Astrocyte (in vitro differentiated cells and primary cell): ENCODE results near the gene TRIP4. TPM values are rescaled to one million over a fixed set of nuclear protein-coding genes. Genes with fewer than 3 reads are reported as not detected.
A peak's percentile ranks its signal among the peaks of the same experiment; 100 is the strongest.

Experiments
- DNase-seq: peaks from one replicate; pipeline ENCODE4 v3.0.0-alpha.2; 2010; ENCODE audit warnings: low read depth
- FAIRE-seq: peaks from 2 replicates; lab custom pipeline; 2011; peaks lifted over from hg19 to GRCh38; lab: Jason Lieb, UNC
- H2AFZ ChIP-seq: 2 replicates; pipeline ENCODE4 v1.6.0; 2012; ENCODE audit warnings: low read depth, low read length, inconsistent platforms
- H3K27ac ChIP-seq: 2 replicates; pipeline ENCODE4 v1.5.1; 2011; ENCODE audit warnings: low read depth, low read length, inconsistent platforms
- H3K27me3 ChIP-seq: 2 replicates; pipeline ENCODE4 v1.6.0; 2011; ENCODE audit warnings: low read length, inconsistent platforms; ENCODE audit not compliant: insufficient read depth
- H3K36me3 ChIP-seq: 2 replicates; pipeline ENCODE4 v1.5.1; 2011; ENCODE audit warnings: low read length, inconsistent platforms; ENCODE audit not compliant: insufficient read depth
- H3K4me1 ChIP-seq: 2 replicates; pipeline ENCODE4 v1.5.1; 2011; ENCODE audit warnings: low read length, inconsistent platforms; ENCODE audit not compliant: insufficient read depth
- H3K4me2 ChIP-seq: 2 replicates; pipeline ENCODE4 v1.6.0; 2012; ENCODE audit warnings: low read length, inconsistent platforms
- H3K4me3 ChIP-seq: 2 replicates; pipeline ENCODE4 v1.5.1; 2011; ENCODE audit warnings: low read depth, mild to moderate bottlenecking, low read length, inconsistent platforms; ENCODE audit not compliant: insufficient read depth
- H3K79me2 ChIP-seq: 2 replicates; pipeline ENCODE4 v1.6.0; 2012; ENCODE audit warnings: mild to moderate bottlenecking, low read length, inconsistent platforms; ENCODE audit not compliant: insufficient read depth
- H3K9ac ChIP-seq: 2 replicates; pipeline ENCODE4 v1.6.0; 2012; ENCODE audit warnings: mild to moderate bottlenecking, low read length, inconsistent platforms
- H3K9me3 ChIP-seq: 2 replicates; pipeline ENCODE4 v1.5.1; 2012; ENCODE audit warnings: low read depth, mild to moderate bottlenecking, low read length, inconsistent platforms; ENCODE audit not compliant: insufficient read depth
- H4K20me1 ChIP-seq: 2 replicates; pipeline ENCODE4 v1.6.0; 2012; ENCODE audit warnings: low read length, inconsistent platforms; ENCODE audit not compliant: insufficient read depth
- H3K27ac Mint-ChIP-seq: one replicate; pipeline ENCODE4 v1.8.0; 2021; ENCODE audit warnings: mild to moderate bottlenecking, mixed read lengths; ENCODE audit not compliant: unreplicated experiment
- H3K27me3 Mint-ChIP-seq: one replicate; pipeline ENCODE4 v1.8.0; 2021; ENCODE audit warnings: low read depth, mixed read lengths; ENCODE audit not compliant: unreplicated experiment
- H3K36me3 Mint-ChIP-seq: one replicate; pipeline ENCODE4 v1.8.0; 2021; ENCODE audit warnings: low read depth, mixed read lengths; ENCODE audit not compliant: unreplicated experiment
- H3K4me1 Mint-ChIP-seq: one replicate; pipeline ENCODE4 v1.8.0; 2021; ENCODE audit warnings: low read depth, mixed read lengths; ENCODE audit not compliant: unreplicated experiment
- H3K4me3 Mint-ChIP-seq: one replicate; pipeline ENCODE4 v1.8.0; 2021; ENCODE audit warnings: mild to moderate bottlenecking, moderate library complexity, mixed read lengths; ENCODE audit not compliant: unreplicated experiment
- H3K9me3 Mint-ChIP-seq: one replicate; pipeline ENCODE4 v1.8.0; 2021; ENCODE audit warnings: mild to moderate bottlenecking, mixed read lengths; ENCODE audit not compliant: unreplicated experiment
- EZH2 ChIP-seq: IDR thresholded peaks from 2 replicates; pipeline ENCODE4 v1.6.1; 2012; ENCODE audit warnings: mild to moderate bottlenecking, low read length, inconsistent platforms; ENCODE audit not compliant: insufficient read depth
- total RNA-seq: library from RNA; stranded (reverse); gene quantifications from 2 replicates; pipeline ENCODE4 v1.2.1, GENCODE V29; 2021
- TF ChIP-seq, protein P1 (sequence below): IDR thresholded peaks from 2 replicates; pipeline ENCODE4 v1.5.1; 2011; ENCODE audit warnings: low read depth, mild to moderate bottlenecking, inconsistent platforms, low read length, moderate library complexity; ENCODE audit not compliant: insufficient read depth

Gene TRIP4
- total RNA-seq, 1 donor from 2014 or later = 40.7 TPM

GRCh38 chr15:64438653-64439447 is 51.2 kb downstream of the TRIP4 start:
- no peak overlapping the region for H3K4me3 ChIP-seq
- TF ChIP-seq EZH2 = no peak
- TF ChIP-seq, protein P1, sequence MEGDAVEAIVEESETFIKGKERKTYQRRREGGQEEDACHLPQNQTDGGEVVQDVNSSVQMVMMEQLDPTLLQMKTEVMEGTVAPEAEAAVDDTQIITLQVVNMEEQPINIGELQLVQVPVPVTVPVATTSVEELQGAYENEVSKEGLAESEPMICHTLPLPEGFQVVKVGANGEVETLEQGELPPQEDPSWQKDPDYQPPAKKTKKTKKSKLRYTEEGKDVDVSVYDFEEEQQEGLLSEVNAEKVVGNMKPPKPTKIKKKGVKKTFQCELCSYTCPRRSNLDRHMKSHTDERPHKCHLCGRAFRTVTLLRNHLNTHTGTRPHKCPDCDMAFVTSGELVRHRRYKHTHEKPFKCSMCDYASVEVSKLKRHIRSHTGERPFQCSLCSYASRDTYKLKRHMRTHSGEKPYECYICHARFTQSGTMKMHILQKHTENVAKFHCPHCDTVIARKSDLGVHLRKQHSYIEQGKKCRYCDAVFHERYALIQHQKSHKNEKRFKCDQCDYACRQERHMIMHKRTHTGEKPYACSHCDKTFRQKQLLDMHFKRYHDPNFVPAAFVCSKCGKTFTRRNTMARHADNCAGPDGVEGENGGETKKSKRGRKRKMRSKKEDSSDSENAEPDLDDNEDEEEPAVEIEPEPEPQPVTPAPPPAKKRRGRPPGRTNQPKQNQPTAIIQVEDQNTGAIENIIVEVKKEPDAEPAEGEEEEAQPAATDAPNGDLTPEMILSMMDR = no peak
- no peaks in the 10 kb centered on the region for H4K20me1 ChIP-seq
- Mint-ChIP-seq H3K4me3 (no peak overlapping the region), H3K9me3 (no peaks in the 10 kb centered on the region), H3K27me3 (no peaks in the 10 kb centered on the region), H3K4me1 (peaks cover 11% of the 10 kb centered on the region), H3K36me3 (peaks cover 10% of the 10 kb centered on the region), H3K27ac (no peak overlapping the region)
- H3K9ac ChIP-seq = no peak overlapping the region
- H3K27ac ChIP-seq = no peak overlapping the region
- DNase-seq = no peak
- no peak for FAIRE-seq
- peaks cover 5% of the 10 kb centered on the region for H3K36me3 ChIP-seq
- no peak overlapping the region for H3K4me2 ChIP-seq
- H3K4me1 ChIP-seq = peaks cover 9% of the 10 kb centered on the region
- no peaks in the 10 kb centered on the region for H3K27me3 ChIP-seq
- H3K79me2 ChIP-seq = no peaks in the 10 kb centered on the region
- no peak overlapping the region for H2AFZ ChIP-seq
- H3K9me3 ChIP-seq = no peaks in the 10 kb centered on the region

- H3K27ac Mint-ChIP-seq = no peak overlapping the region
- no peak overlapping the region for H3K9ac ChIP-seq
- H3K27ac ChIP-seq = no peak overlapping the region
- H3K79me2 ChIP-seq = no peaks in the 10 kb centered on the region
- H3K4me1 ChIP-seq = peaks cover 17% of the 10 kb centered on the region
- H3K27me3 Mint-ChIP-seq = no peaks in the 10 kb centered on the region
- no peak overlapping the region for H2AFZ ChIP-seq
- no peaks in the 10 kb centered on the region for H3K27me3 ChIP-seq
- no peak overlapping the region for H3K4me3 ChIP-seq
- TF ChIP-seq, protein P1 = no peak
- TF ChIP-seq EZH2 = no peak
- peaks cover 23% of the 10 kb centered on the region for H3K4me1 Mint-ChIP-seq
- H3K36me3 Mint-ChIP-seq = peaks cover 8% of the 10 kb centered on the region
- H3K4me2 ChIP-seq = no peak overlapping the region
- H3K4me3 Mint-ChIP-seq = no peak overlapping the region
- no peaks in the 10 kb centered on the region for H4K20me1 ChIP-seq
- peaks cover 3% of the 10 kb centered on the region for H3K36me3 ChIP-seq
- DNase-seq = no peak
- FAIRE-seq = no peak
- H3K9me3 Mint-ChIP-seq = no peaks in the 10 kb centered on the region
- no peaks in the 10 kb centered on the region for H3K9me3 ChIP-seq
Observed at GRCh38 chr15:64441852-64442251, 54.2 kb downstream of the TRIP4 start.

GRCh38 chr15:64443016-64443415 is 55.4 kb downstream of the TRIP4 start:
- Histone ChIP-seq H2AFZ (no peak overlapping the region), H3K79me2 (no peaks in the 10 kb centered on the region), H3K4me3 (no peak overlapping the region), H3K27me3 (no peaks in the 10 kb centered on the region), H3K9me3 (no peaks in the 10 kb centered on the region), H3K27ac (peak overlapping the region; percentile 78), H3K4me1 (peaks cover 17% of the 10 kb centered on the region), H3K9ac (peak overlapping the region; percentile 58), H3K4me2 (peak overlapping the region; percentile 85), H3K36me3 (peaks cover 6% of the 10 kb centered on the region), H4K20me1 (no peaks in the 10 kb centered on the region)
- peaks cover 23% of the 10 kb centered on the region for H3K4me1 Mint-ChIP-seq
- FAIRE-seq (no peak), DNase-seq (peak; percentile 54)
- no peak overlapping the region for H3K27ac Mint-ChIP-seq
- H3K36me3 Mint-ChIP-seq = peaks cover 7% of the 10 kb centered on the region
- H3K4me3 Mint-ChIP-seq = no peak overlapping the region
- no peaks in the 10 kb centered on the region for H3K27me3 Mint-ChIP-seq
- H3K9me3 Mint-ChIP-seq = no peaks in the 10 kb centered on the region
- TF ChIP-seq, protein P1 = no peak
- TF ChIP-seq EZH2 = no peak
